ENCODE data around the gene SDSL. TPM values are rescaled to one million over a fixed set of nuclear protein-coding genes. Genes with fewer than 3 reads are reported as not detected.

Gene SDSL
- total and polyA plus RNA-seq, 2 of the 13 experiments (the other 11 are each of a cell fraction or from before 2014, with no cell fraction given) = 1.2 to 1.7 TPM

DNA sequence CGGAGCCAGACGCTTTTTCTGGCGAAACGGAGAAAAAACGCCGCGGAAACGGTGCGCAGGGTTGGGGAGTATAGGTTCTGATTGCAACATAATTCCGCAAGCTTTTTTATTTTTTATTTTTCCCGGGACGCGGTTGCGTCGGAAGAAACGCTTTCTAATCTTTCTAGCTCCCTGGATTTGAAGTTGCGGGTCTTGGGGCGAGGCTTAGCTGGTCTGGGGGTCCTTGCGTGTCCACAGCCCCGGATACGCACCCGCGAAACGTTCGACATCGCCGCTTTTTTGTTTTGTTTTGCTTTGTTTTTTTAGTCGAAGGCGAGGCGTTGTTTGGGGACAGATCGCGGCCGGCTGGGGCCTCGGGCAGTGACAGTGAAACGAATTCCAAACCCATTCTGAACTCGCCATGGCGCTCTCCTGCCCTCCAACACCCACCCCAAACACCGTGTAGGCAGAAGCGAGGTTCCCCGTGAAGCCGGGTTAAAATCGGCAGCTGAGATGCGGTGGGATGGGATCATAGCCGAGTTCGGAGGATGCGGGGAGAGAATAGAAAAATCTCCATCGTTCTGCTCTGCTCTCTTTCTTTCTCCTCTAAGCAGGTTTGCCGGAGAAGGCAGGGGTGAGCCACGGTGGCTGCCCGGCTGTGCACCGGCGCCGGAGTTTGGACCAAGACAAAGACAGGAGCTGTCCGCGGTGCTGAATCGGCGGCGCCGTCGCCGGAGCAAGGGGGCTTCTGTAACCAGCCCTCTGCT, 57.6 kb downstream of the SDSL start (continued):
- TF ChIP-seq HMGA1 (CRISPR knock-in tag; conservative IDR thresholded peaks at IDR 0.05) (no peak), ZNF709 (CRISPR knock-in tag; IDR thresholded peaks at IDR 0.05) (no peak), CEBPG (CRISPR knock-in tag; IDR thresholded peaks at IDR 0.05) (no peak), MXD4 (CRISPR knock-in tag; IDR thresholded peaks at IDR 0.05) (0 out of 2 replicates have a peak, but pooled peaks have one; percentile 32), SNAPC2 (CRISPR knock-in tag; IDR thresholded peaks at IDR 0.05) (no peak), CCAR2 (optimal IDR thresholded peaks at IDR 0.05; ENCODE audit: low read depth, low read length) (no peak), POLR2AphosphoS5 (IDR thresholded peaks at IDR 0.05; ENCODE audit: low read depth, low read length) (no peak), PLRG1 (conservative IDR thresholded peaks at IDR 0.05) (no peak), CCDC6 (CRISPR knock-in tag; IDR thresholded peaks at IDR 0.05) (peak; percentile 27; the same call in 1 of the 2 replicates), CEBPB (IDR thresholded peaks at IDR 0.05; ENCODE audit: borderline replicate concordance, low read depth, low read length) (no peak), ZNF205 (CRISPR knock-in tag; IDR thresholded peaks at IDR 0.05) (no peak), ZNF660 (CRISPR knock-in tag; IDR thresholded peaks at IDR 0.05; ENCODE audit: borderline replicate concordance, low read depth) (no peak), GLI4 (CRISPR knock-in tag; IDR thresholded peaks at IDR 0.05; ENCODE audit: borderline replicate concordance) (no peak), MEIS2 (CRISPR knock-in tag; IDR thresholded peaks at IDR 0.05) (peak; percentile 82), KLF16 (CRISPR knock-in tag; IDR thresholded peaks at IDR 0.05) (peak in 1 of 2 experiments; percentile 79; a peak in 1 of 4 replicates), ZSCAN29 (CRISPR knock-in tag; conservative IDR thresholded peaks at IDR 0.05) (no peak), ETV5 (CRISPR knock-in tag; IDR thresholded peaks at IDR 0.05; ENCODE audit: borderline replicate concordance) (peak; percentile 22; the same call in 1 of the 2 replicates), ARID3A (IDR thresholded peaks at IDR 0.05; ENCODE audit: low read depth, low read length) (no peak), FOXA3 (CRISPR knock-in tag; IDR thresholded peaks at IDR 0.05) (no peak), SMAD3 (CRISPR knock-in tag; IDR thresholded peaks at IDR 0.05) (peak; percentile 75; the same call in 1 of the 2 replicates), FOXC1 (CRISPR knock-in tag; IDR thresholded peaks at IDR 0.05; ENCODE audit: borderline replicate concordance) (0 out of 2 replicates have a peak, but pooled peaks have one; percentile 36), RXRA (CRISPR knock-in tag; IDR thresholded peaks at IDR 0.05) (no peak), THAP7 (CRISPR knock-in tag; IDR thresholded peaks at IDR 0.05) (no peak), ZNF124 (CRISPR knock-in tag; IDR thresholded peaks at IDR 0.05) (0 out of 2 replicates have a peak, but pooled peaks have one; percentile 45), RBM22 (optimal IDR thresholded peaks at IDR 0.05; ENCODE audit: low read length) (no peak), SPEN (CRISPR knock-in tag; IDR thresholded peaks at IDR 0.05; ENCODE audit: low read depth) (no peak), ZNF510 (CRISPR knock-in tag; IDR thresholded peaks at IDR 0.05; ENCODE audit: low read depth) (no peak)
- TF ChIP-seq, protein P1, sequence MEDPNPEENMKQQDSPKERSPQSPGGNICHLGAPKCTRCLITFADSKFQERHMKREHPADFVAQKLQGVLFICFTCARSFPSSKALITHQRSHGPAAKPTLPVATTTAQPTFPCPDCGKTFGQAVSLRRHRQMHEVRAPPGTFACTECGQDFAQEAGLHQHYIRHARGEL (CRISPR knock-in tag; IDR thresholded peaks at IDR 0.05) = no peak
- TF ChIP-seq, protein P2, sequence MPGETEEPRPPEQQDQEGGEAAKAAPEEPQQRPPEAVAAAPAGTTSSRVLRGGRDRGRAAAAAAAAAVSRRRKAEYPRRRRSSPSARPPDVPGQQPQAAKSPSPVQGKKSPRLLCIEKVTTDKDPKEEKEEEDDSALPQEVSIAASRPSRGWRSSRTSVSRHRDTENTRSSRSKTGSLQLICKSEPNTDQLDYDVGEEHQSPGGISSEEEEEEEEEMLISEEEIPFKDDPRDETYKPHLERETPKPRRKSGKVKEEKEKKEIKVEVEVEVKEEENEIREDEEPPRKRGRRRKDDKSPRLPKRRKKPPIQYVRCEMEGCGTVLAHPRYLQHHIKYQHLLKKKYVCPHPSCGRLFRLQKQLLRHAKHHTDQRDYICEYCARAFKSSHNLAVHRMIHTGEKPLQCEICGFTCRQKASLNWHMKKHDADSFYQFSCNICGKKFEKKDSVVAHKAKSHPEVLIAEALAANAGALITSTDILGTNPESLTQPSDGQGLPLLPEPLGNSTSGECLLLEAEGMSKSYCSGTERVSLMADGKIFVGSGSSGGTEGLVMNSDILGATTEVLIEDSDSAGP (CRISPR knock-in tag; IDR thresholded peaks at IDR 0.05; ENCODE audit: borderline replicate concordance) = no peak
